Prostate gland (tissue), 2 donors: ENCODE measurements around the gene MRPL51. TPM values are rescaled to one million over a fixed set of nuclear protein-coding genes. Genes with fewer than 3 reads are reported as not detected.

Experiments
- DNase-seq: peaks from one replicate; pipeline ENCODE4 v3.0.0-alpha.2; 2019; ENCODE audit warnings: low spot score
- H3K27ac ChIP-seq, 2 donors: fragments of 200-600 bp; sonication (generic); 2 replicates each; pipeline ENCODE4 v1.5.1; 2017 to 2019
- H3K27me3 ChIP-seq: fragments of 200-600 bp; sonication (generic); replicated peaks from 2 replicates; pipeline ENCODE4 v1.5.1; 2019; ENCODE audit not compliant: insufficient read depth
- H3K36me3 ChIP-seq, 2 donors: fragments of 200-600 bp; sonication (generic); 1 replicate in 1 of 2; 2 replicates in 1 of 2; pipeline versions ENCODE4 v1.5.1 to v1.8.1; 2017 to 2019
- H3K4me1 ChIP-seq: fragments of 200-600 bp; sonication (generic); replicated peaks from 2 replicates; pipeline ENCODE4 v1.5.1; 2019
- H3K4me3 ChIP-seq, 2 donors: fragments of 200-600 bp; sonication (generic); 2 replicates each; pipeline ENCODE4 v1.5.1; 2017 to 2019
- H3K9me3 ChIP-seq: fragments of 200-600 bp; sonication (generic); 2 replicates; pipeline ENCODE4 v1.5.1; 2017
- POLR2A ChIP-seq: fragments of 450-650 bp; IDR thresholded peaks from one replicate; pipeline ENCODE4 v1.6.1; 2016; ENCODE audit warnings: antibody characterized with exemption, mild to moderate bottlenecking
- POLR2AphosphoS5 ChIP-seq: sonication (generic); formaldehyde crosslinking; IDR thresholded peaks from one replicate; pipeline ENCODE4 v1.6.1; 2017; ENCODE audit warnings: antibody characterized with exemption
- WGBS: methylation state at CpG from one replicate; pipeline ENCODE4 v1.1.5; 2018; 5-methylcytosine and 5-hydroxymethylcytosine counted together
- intact Hi-C: fragments of 100-400 bp; cut with DNase I; formaldehyde crosslinking; loops from one replicate; pipeline ENCODE4 v1.14.2; 2022
- total RNA-seq, 2 donors: library from RNA; depleted of rRNA; stranded (reverse); fragments of >200 nt; gene quantifications; one replicate each; pipeline ENCODE4 v1.1.0, GENCODE V29; 2016
- TF ChIP-seq, protein P1 (sequence below), 4 experiments: fragments of 200-600 bp in 2 of 4; fragments of 450-650 bp in 2 of 4; sonication (generic) in 2 of 4; IDR thresholded peaks; 1 replicate in 3 of 4; 2 replicates in 1 of 4; pipeline ENCODE4 v1.5.1; 2016 to 2019; ENCODE audit warnings: antibody characterized with exemption in 4 of 4, mild to moderate bottlenecking in 2 of 4, moderate library complexity in 2 of 4

MRPL51 gene
- total RNA-seq, 2 donors from 2014 or later, result 70.3 to 80.2 TPM

DNA sequence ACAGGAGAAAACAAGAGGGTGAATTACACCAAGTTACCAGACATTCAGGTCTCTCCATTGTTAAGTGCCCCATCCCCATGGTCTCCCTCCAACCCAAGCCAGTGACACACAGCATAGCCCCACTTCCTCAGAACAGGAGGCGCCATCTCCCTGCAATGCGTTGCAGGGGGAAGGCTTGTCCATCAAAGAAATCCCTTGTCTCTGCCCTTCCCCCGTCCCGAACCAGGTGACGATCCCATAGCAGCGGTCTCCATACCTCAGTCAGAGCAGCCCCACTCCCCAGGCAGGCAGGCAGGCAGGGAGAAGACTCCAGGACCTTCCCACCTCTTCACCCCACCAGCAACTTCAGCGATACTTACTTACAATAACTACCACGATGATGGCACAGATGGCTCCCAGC lies 28.5 kb downstream of the MRPL51 start:
- intact Hi-C loops, result loop anchor here (2.0 kb wide), 1 partner anchor 42 kb away; no protein-coding TSS in a partner anchor
- TF ChIP-seq POLR2AphosphoS5 (no peak), POLR2A (no peak)
- TF ChIP-seq, protein P1, sequence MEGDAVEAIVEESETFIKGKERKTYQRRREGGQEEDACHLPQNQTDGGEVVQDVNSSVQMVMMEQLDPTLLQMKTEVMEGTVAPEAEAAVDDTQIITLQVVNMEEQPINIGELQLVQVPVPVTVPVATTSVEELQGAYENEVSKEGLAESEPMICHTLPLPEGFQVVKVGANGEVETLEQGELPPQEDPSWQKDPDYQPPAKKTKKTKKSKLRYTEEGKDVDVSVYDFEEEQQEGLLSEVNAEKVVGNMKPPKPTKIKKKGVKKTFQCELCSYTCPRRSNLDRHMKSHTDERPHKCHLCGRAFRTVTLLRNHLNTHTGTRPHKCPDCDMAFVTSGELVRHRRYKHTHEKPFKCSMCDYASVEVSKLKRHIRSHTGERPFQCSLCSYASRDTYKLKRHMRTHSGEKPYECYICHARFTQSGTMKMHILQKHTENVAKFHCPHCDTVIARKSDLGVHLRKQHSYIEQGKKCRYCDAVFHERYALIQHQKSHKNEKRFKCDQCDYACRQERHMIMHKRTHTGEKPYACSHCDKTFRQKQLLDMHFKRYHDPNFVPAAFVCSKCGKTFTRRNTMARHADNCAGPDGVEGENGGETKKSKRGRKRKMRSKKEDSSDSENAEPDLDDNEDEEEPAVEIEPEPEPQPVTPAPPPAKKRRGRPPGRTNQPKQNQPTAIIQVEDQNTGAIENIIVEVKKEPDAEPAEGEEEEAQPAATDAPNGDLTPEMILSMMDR (IDR thresholded peaks at IDR 0.05), result no peak
- H3K9me3 ChIP-seq, result no peaks in the 10 kb centered on the region
- 89% methylated on average over 8 of the region's 8 CpGs for WGBS
- H3K36me3 ChIP-seq, result peaks cover 0 to 18% of the 10 kb centered on the region in 2 donors
- no peak overlapping the region for H3K4me3 ChIP-seq
- no peaks in the 10 kb centered on the region for H3K27me3 ChIP-seq
- DNase-seq, result no peak
- H3K27ac ChIP-seq, result no peak overlapping the region
- no peaks in the 10 kb centered on the region for H3K4me1 ChIP-seq

DNA sequence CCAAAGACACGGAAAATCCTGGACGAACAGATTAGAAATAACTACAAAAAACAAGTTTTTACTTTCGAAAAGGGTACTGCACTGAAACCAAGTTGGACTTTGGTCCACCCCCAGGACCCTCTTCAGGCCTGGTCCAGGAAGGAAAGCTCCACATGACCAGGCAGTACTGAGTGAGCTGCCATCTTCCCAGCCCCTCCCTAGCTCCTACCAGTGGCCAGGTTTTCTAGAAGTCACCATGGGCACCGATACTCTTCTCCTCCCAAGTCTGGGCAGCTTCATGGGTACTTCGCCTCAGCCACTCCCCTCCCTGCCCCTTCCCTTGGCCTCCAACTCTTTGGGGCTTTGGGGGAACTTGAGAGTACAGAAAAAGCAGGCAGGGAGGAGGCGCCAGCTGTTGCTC lies 29.2 kb downstream of the MRPL51 start:
- 80% methylated on average over 6 of the region's 6 CpGs for WGBS
- no peaks in the 10 kb centered on the region for H3K9me3 ChIP-seq
- intact Hi-C loops, result loop anchor here (2.0 kb wide), 2 partner anchors 41 to 137 kb away; no protein-coding TSS in a partner anchor
- H3K36me3 ChIP-seq, result peaks cover 0 to 18% of the 10 kb centered on the region in 2 donors
- no peaks in the 10 kb centered on the region for H3K4me1 ChIP-seq
- DNase-seq, result no peak
- no peak overlapping the region for H3K4me3 ChIP-seq
- no peak overlapping the region for H3K27ac ChIP-seq
- no peaks in the 10 kb centered on the region for H3K27me3 ChIP-seq
- TF ChIP-seq POLR2AphosphoS5 (no peak), POLR2A (no peak)
- TF ChIP-seq, protein P1 (IDR thresholded peaks at IDR 0.05), result no peak

DNA sequence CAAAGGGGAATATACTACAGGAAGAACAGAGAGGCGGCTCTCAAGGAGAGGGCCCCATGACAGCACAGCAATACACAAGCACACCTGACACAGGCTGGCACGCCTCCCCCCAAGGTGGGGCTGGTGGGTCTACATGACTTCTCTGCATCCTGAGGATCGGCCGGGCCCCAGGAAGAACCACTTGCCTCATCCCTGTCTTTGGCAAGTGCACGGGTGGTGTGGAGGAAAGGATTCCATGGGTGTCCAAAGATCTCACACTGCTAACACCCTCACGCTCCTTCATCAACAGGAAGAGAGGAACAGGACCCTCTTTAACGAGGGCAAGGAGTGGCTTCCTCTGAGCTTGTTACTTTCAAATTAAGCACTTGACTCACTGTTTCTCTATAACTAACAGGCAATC lies 29.8 kb downstream of the MRPL51 start:
- DNase-seq, result no peak
- Histone ChIP-seq H3K27ac (no peak overlapping the region), H3K4me3 (no peak overlapping the region), H3K36me3 (peaks cover 0 to 18% of the 10 kb centered on the region in 2 donors), H3K9me3 (no peaks in the 10 kb centered on the region), H3K27me3 (no peaks in the 10 kb centered on the region), H3K4me1 (no peaks in the 10 kb centered on the region)
- intact Hi-C loops, result loop anchor here (2.0 kb wide), 1 partner anchor 136 kb away; no protein-coding TSS in a partner anchor
- TF ChIP-seq POLR2AphosphoS5 (no peak), POLR2A (no peak)
- TF ChIP-seq, protein P1 (IDR thresholded peaks at IDR 0.05), result no peak
- 69% methylated on average over 7 of the region's 7 CpGs for WGBS

DNA sequence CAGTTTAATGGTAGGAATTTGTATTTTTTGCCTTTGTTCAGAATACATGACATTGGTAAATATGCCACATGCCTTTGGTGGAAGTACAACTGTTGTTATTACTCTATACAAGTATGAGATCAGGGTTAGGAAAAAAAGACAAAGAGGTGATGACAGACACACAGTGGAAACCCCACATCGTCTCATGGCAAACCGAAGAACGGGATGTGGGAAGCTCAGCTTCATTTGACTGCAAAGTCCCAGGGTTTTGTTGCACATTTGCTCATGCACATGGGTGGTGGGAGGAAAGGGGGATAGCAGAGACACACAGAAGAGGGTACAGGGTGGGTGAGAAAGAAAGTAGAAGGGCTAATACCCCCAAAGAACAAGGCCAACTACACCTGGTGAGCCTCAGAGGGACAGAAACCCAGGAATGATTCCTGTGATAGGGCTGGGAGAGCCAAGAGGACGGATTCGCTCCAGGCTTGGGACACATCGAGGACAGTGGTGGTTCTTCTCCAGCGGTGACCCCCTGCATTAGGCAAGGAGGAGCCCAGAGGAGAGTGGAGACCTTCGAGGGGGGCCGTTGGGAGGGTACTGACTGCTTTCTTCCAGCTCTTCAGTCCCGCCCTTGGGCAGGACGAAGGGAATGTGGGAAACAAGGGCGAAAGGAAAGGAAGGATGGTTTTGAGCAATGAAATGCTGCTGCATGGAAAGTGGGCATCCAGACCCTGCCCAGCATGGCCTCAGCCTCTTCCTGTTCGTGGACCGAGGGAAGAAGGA lies 30.6 kb downstream of the MRPL51 start:
- Histone ChIP-seq H3K27ac (peak overlapping the region in 1 of 2 donors; percentile 5), H3K4me3 (no peak overlapping the region), H3K27me3 (no peaks in the 10 kb centered on the region), H3K4me1 (no peaks in the 10 kb centered on the region), H3K36me3 (peaks cover 0 to 18% of the 10 kb centered on the region in 2 donors), H3K9me3 (no peaks in the 10 kb centered on the region)
- DNase-seq, result no peak
- TF ChIP-seq POLR2AphosphoS5 (no peak), POLR2A (no peak)
- TF ChIP-seq, protein P1 (IDR thresholded peaks at IDR 0.05), result no peak
- 84% methylated on average over 14 of the region's 14 CpGs for WGBS
- intact Hi-C loops, result loop anchor here (2.0 kb wide), 1 partner anchor 136 kb away; no protein-coding TSS in a partner anchor
